Measurements from ENCODE around the gene SERPINA12. TPM values are rescaled to one million over a fixed set of nuclear protein-coding genes. Genes with fewer than 3 reads are reported as not detected.
"Not testable (repeated sequence)": the region's sequence is repeated elsewhere in the genome, so short reads cannot be mapped to it uniquely, and the experiment has no call there.

SERPINA12 gene
- total RNA-seq, 1 experiment from 2014 or later, result not detected

- Histone ChIP-seq H3K9me3 (no peaks in the 10 kb centered on the region), H3K4me3 (no peak overlapping the region), H3K27me3 (no peaks in the 10 kb centered on the region), H3K36me3 (no peaks in the 10 kb centered on the region)
- DNase-seq, result no peak
Measured at GRCh38 chr14:94514351-94514750, 5.1 kb upstream of the SERPINA12 start.

GRCh38 chr14:94510481-94510880, 1.2 kb upstream of the SERPINA12 start:
- not testable (repeated sequence) for H3K36me3 ChIP-seq, H3K27me3 ChIP-seq, H3K4me3 ChIP-seq, DNase-seq, H3K9me3 ChIP-seq

- DNase-seq, result no peak
- Histone ChIP-seq H3K4me3 (no peak overlapping the region), H3K9me3 (no peaks in the 10 kb centered on the region)
Measured at GRCh38 chr14:94505641-94506040, 3.6 kb downstream of the SERPINA12 start.

GRCh38 chr14:94505206-94505605, 4.1 kb downstream of the SERPINA12 start:
- H3K9me3 ChIP-seq, result no peaks in the 10 kb centered on the region
- no peak for DNase-seq
- no peak overlapping the region for H3K4me3 ChIP-seq
- no peaks in the 10 kb centered on the region for H3K36me3 ChIP-seq
- no peaks in the 10 kb centered on the region for H3K27me3 ChIP-seq

More at GRCh38 chr14:94505641-94506040, 3.6 kb downstream of the SERPINA12 start:
- Histone ChIP-seq H3K27me3 (no peaks in the 10 kb centered on the region), H3K36me3 (no peaks in the 10 kb centered on the region)

DNA sequence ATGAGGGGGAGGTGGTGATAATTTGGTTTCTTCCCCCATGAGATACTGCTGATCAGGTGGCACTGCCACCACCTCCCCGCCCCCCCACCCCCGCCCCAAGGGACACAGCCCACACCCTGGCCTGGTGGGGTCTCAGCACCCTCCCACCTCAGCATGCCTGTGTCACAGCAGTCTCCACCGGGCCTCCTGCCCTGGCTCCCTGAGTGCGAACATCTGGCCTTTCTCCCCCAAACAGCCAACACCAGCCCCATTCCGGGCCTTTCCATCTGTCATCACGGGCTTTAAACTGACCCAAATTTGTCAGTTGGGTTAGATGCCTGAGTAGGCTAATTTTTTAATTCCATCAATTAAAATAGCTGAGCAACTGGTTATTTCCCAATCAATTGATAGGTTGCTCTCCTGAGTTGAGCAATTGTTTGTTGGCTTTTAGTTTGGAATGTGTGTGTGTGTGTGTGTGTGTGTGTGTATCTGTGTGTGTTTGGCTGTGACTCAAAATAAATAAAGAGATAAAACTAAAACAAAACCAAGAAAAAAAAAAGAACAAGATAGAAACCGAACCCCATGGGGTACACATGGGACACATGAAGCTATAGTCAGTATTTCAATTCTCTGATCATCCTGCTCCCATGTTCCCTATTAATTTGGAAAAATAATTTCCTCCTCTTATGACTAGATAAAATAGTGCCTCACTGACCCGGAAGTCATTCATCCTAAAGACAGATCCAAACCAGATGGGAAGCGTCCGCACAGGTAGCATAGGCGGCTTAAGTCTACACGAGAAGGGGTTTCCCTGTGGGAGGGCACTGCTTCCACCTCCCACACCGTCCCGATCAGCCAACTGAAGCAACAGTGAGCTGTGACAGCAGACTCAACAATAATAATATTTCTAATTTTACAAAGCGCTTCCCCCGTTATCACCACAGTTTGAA, 7.4 kb downstream of the SERPINA12 start:
- Histone ChIP-seq H3K4me3 (no peak overlapping the region), H3K27me3 (no peaks in the 10 kb centered on the region), H3K9me3 (no peaks in the 10 kb centered on the region), H3K36me3 (no peaks in the 10 kb centered on the region)
- no peak for DNase-seq

DNA sequence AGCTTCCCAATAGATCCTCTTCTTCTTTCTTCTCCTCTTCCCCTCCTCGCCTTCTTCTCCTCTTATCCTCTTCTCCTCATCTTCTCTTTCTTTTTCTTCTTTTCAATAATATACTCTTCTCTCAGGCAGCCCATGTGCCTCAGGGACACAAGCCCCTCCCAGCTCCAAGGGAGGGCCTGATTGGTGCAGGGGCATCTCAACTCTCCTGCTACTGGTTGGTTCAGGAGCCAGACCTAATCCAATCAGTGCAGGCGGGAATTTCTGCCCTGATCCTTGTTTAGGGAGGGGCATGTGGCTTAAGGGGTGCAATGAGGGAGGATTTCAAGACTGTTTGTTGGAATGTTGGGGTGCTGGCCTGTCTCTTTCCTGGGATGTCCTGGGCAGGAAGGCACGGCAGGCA, 9.0 kb downstream of the SERPINA12 start:
- no peaks in the 10 kb centered on the region for H3K36me3 ChIP-seq
- H3K4me3 ChIP-seq, result no peak overlapping the region
- no peak for DNase-seq
- H3K27me3 ChIP-seq, result no peaks in the 10 kb centered on the region
- H3K9me3 ChIP-seq, result no peaks in the 10 kb centered on the region

GRCh38 chr14:94499673-94500072, 9.6 kb downstream of the SERPINA12 start:
- H3K4me3 ChIP-seq, result no peak overlapping the region
- H3K36me3 ChIP-seq, result no peaks in the 10 kb centered on the region
- no peaks in the 10 kb centered on the region for H3K9me3 ChIP-seq
- no peaks in the 10 kb centered on the region for H3K27me3 ChIP-seq
- no peak for DNase-seq

- Histone ChIP-seq H3K27me3 (no peaks in the 10 kb centered on the region), H3K36me3 (no peaks in the 10 kb centered on the region), H3K9me3 (no peaks in the 10 kb centered on the region), H3K4me3 (no peak overlapping the region)
- DNase-seq, result no peak
Measured at GRCh38 chr14:94498215-94498614, 11.1 kb downstream of the SERPINA12 start.

DNA sequence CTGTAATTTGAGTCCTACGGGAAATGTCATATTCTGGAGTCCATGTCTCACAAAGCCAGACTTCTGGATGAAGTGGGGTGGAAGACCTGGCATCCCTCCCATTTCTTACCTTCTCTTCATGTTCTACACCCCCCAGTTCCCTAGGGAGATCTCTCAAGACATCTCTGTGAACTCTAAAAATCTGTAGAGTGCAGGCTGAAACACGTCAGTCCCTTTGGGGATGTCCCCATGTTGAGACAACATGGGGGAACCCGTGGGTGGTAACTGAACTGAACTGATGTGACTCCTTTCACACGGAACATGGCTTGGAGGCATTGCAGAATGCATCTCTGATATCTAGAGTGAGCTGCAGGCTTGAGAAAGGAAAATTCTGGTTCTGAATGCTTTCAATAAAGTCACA, 15.2 kb downstream of the SERPINA12 start:
- Histone ChIP-seq H3K9me3 (no peaks in the 10 kb centered on the region), H3K27me3 (no peaks in the 10 kb centered on the region), H3K36me3 (no peaks in the 10 kb centered on the region), H3K4me3 (no peak overlapping the region)
- no peak for DNase-seq

DNA sequence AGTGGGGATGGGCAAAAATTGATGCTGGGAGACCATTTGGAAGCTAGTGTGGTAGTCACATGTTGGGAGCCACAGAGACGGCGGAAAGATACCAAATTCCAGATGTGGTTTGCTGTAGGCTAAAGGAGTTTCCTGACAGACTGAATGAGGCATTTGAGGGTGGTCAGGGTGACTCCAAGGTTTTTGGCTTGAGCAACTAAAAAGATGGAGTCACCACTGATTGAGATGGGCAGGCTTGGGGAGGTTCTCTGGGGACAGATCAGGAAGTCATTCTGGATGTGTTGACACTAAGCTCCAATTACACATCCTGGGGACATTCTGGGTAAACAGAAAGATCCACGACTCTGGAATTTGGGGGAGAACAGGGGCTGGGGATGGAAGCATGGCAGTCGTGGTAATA, 17.8 kb downstream of the SERPINA12 start:
- Histone ChIP-seq H3K36me3 (no peaks in the 10 kb centered on the region), H3K27me3 (no peaks in the 10 kb centered on the region), H3K4me3 (no peak overlapping the region), H3K9me3 (no peaks in the 10 kb centered on the region)
- DNase-seq, result no peak

DNA sequence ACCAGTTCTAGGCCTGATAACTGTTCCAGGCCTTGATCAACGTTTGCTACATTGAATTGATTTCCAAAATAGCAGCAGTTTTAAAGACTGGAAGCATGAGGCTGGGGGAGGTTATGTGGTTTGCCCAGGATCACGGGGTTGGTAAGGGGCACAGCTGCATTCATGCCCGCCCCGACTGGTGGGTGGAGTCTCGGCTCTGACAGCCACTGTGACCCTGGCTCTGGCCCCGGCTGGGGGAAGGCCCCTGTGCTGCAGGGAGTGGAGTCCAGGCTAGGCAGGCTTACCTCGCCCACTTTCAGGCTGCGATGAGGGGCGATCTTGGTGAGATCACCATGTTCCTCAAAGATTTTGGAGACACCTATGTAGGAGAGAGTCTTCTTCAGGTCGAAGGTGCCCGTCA, 19.9 kb downstream of the SERPINA12 start:
- DNase-seq, result no peak
- H3K36me3 ChIP-seq, result no peaks in the 10 kb centered on the region
- H3K4me3 ChIP-seq, result no peak overlapping the region
- no peaks in the 10 kb centered on the region for H3K27me3 ChIP-seq
- H3K9me3 ChIP-seq, result no peaks in the 10 kb centered on the region

DNA sequence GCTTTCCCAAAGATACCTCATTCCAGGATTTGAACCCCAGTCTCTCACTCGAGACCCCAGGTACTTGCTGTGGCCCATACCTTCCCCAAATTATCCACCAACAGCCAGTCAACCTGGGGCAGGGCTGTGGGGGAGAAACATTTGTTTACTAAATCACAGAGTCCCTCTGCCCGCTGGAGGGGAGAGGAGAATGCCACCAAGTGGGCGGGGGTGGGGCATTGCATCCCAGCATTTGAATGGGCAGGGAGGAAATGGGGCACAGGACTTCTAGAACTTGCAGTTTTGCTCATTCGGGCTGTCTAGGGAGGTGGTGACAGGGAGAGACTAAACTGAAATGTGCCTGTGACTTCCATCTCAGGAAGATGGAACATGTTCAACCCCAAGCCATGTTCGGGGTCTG, 22.4 kb downstream of the SERPINA12 start:
- no peak for DNase-seq
- H3K4me3 ChIP-seq, result no peak overlapping the region
- H3K27me3 ChIP-seq, result no peaks in the 10 kb centered on the region
- no peaks in the 10 kb centered on the region for H3K9me3 ChIP-seq
- no peaks in the 10 kb centered on the region for H3K36me3 ChIP-seq

GRCh38 chr14:94485944-94486841, 23.1 kb downstream of the SERPINA12 start:
- Histone ChIP-seq H3K9me3 (no peaks in the 10 kb centered on the region), H3K4me3 (no peak overlapping the region), H3K27me3 (no peaks in the 10 kb centered on the region), H3K36me3 (no peaks in the 10 kb centered on the region)
- peak; percentile 41 for DNase-seq

GRCh38 chr14:94484481-94484880, 24.8 kb downstream of the SERPINA12 start:
- no peak for DNase-seq
- H3K27me3 ChIP-seq, result no peaks in the 10 kb centered on the region
- H3K4me3 ChIP-seq, result no peak overlapping the region
- H3K9me3 ChIP-seq, result no peaks in the 10 kb centered on the region
- H3K36me3 ChIP-seq, result no peaks in the 10 kb centered on the region

- no peak for DNase-seq
- H3K4me3 ChIP-seq, result no peak overlapping the region
- no peaks in the 10 kb centered on the region for H3K9me3 ChIP-seq
- no peaks in the 10 kb centered on the region for H3K27me3 ChIP-seq
- H3K36me3 ChIP-seq, result no peaks in the 10 kb centered on the region
Measured at GRCh38 chr14:94483729-94484275, 25.5 kb downstream of the SERPINA12 start.

- Histone ChIP-seq H3K27me3 (no peaks in the 10 kb centered on the region), H3K9me3 (no peaks in the 10 kb centered on the region), H3K4me3 (no peak overlapping the region), H3K36me3 (no peaks in the 10 kb centered on the region)
- DNase-seq, result no peak
Measured at GRCh38 chr14:94483071-94483451, 26.2 kb downstream of the SERPINA12 start.

All from MG63 (cell line).